ENCODE measurements around the gene EFCAB13.

DNA sequence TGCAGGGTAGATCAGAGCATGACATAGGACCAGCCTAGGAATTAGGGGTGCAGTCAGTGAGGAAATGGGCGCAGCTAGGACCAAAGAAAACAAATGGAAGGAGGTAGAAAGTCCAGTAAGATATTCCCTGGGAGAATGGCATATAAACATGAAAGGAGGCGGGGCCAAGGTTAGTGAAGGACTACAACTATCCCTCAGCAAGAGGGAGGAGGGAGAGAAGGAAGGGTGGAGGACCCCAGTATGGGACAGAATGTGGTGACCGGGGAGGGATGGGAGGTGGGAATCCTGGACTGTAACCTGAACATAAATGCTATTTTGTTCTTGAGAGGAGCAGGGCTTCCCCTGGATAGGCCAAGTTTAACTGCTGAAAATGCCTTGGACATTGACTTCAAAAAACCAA, 47.3 kb upstream of the EFCAB13 start:
- no peak for TF ChIP-seq GATA3 (IDR thresholded peaks at IDR 0.05; ENCODE audit: low read depth, low read length)
- no peak for TF ChIP-seq GATA2 (IDR thresholded peaks at IDR 0.05; ENCODE audit: low read depth, low read length)
